Measurements from ENCODE around the gene VPS39. TPM values are rescaled to one million over a fixed set of nuclear protein-coding genes. Genes with fewer than 3 reads are reported as not detected.

VPS39 gene
- total and polyA plus RNA-seq, 2 of the 8 experiments (the other 6 are each of a cell fraction or from before 2014, with no cell fraction given): 34.4 to 36.6 TPM

DNA sequence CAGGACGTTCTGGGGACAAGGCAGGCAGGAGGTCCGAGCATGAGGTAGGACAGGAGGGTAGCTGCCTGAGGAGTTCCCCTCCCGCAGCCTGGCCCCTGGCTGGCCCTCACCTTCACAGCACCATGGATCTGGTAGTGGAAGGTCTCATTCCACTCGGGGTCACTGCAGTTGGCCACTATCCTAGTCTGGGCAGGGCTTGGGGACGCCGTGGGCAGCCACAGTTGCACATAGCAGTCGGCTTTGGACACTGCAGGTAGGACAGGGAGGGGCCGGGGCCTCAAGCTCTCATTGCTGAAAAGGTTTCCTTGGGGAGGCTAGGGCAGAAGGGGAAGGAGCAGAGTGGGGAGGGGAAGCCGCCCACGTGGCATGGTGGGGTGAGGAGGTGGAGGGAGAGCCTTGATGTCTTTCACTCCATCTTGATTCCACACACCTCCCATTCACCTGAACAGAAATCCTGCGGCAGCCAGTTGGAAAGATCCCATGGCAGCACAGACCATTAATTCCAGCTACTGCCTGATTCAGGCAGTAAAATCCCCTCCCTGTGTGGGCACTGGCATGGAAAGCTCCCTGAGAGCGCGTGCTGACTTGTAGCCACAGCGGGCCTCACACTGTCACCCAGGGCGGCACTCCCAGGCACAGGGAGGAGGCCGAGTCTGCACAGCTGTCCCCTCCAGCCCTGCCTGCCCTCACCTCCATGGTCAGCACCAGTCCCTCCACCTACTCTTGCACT, 53.7 kb downstream of the VPS39 start (continued):
- TF ChIP-seq ATF2 (IDR thresholded peaks at IDR 0.05; ENCODE audit: low read length): no peak
